Activated T-cell treated with anti-CD3 and anti-CD28 coated beads for 1 hour (primary cell): ENCODE measurements around the gene PLK1.

ENCODE experiments used
- DNase-seq: peaks from one replicate; pipeline ENCODE4 v3.0.0-alpha.2; 2020; ENCODE audit warnings: low read depth

The PLK1 gene

GRCh38 chr16:23679986-23680336 is 1.3 kb downstream of the PLK1 start:
- DNase-seq: no peak

- no peak for DNase-seq
Measured at GRCh38 chr16:23682181-23682580, 3.5 kb downstream of the PLK1 start.

GRCh38 chr16:23683487-23683886 is 4.8 kb downstream of the PLK1 start:
- DNase-seq: no peak

GRCh38 chr16:23687034-23687808 is 8.5 kb downstream of the PLK1 start:
- DNase-seq: no peak

- DNase-seq: no peak
Measured at GRCh38 chr16:23689442-23690187, 10.9 kb downstream of the PLK1 start.

- no peak for DNase-seq
Measured at GRCh38 chr16:23690771-23691482, 12.2 kb downstream of the PLK1 start.

- no peak for DNase-seq
Measured at GRCh38 chr16:23691483-23692189, 12.9 kb downstream of the PLK1 start.

GRCh38 chr16:23692190-23692837 is 13.6 kb downstream of the PLK1 start:
- no peak for DNase-seq

- DNase-seq: no peak
Measured at GRCh38 chr16:23694265-23694643, 15.6 kb downstream of the PLK1 start.

- DNase-seq: no peak
Measured at GRCh38 chr16:23694644-23695373, 16.1 kb downstream of the PLK1 start.

GRCh38 chr16:23695756-23696155 is 17.1 kb downstream of the PLK1 start:
- DNase-seq: no peak

GRCh38 chr16:23699100-23699499 is 20.4 kb downstream of the PLK1 start:
- DNase-seq: no peak

GRCh38 chr16:23700093-23700492 is 21.4 kb downstream of the PLK1 start:
- no peak for DNase-seq

- DNase-seq: no peak
Measured at GRCh38 chr16:23700509-23700908, 21.8 kb downstream of the PLK1 start.

GRCh38 chr16:23701045-23701444 is 22.4 kb downstream of the PLK1 start:
- no peak for DNase-seq

- no peak for DNase-seq
Measured at GRCh38 chr16:23702951-23703350, 24.3 kb downstream of the PLK1 start.

- no peak for DNase-seq
Measured at GRCh38 chr16:23704772-23705516, 26.3 kb downstream of the PLK1 start.

- no peak for DNase-seq
Measured at GRCh38 chr16:23705517-23705902, 26.8 kb downstream of the PLK1 start.

- DNase-seq: no peak
Measured at GRCh38 chr16:23706439-23706838, 27.8 kb downstream of the PLK1 start.

GRCh38 chr16:23709536-23709935 is 30.8 kb downstream of the PLK1 start:
- DNase-seq: no peak
